ENCODE data around the gene CTBP1.

CTBP1 gene

GRCh38 chr4:1202526-1203011 lies 46.4 kb downstream of the CTBP1 start:
- Histone ChIP-seq H3K4me1 (ENCODE audit: control insufficient read depth, low read depth, low read length) (no peaks in the 10 kb centered on the region), H3K27me3 (ENCODE audit: control insufficient read depth, insufficient read depth, low read length) (no peaks in the 10 kb centered on the region), H3K9me3 (ENCODE audit: control insufficient read depth, low read depth, low read length) (no peaks in the 10 kb centered on the region), H3K27ac (ENCODE audit: low read length) (no peak overlapping the region), H3K36me3 (ENCODE audit: control insufficient read depth, low read depth, low read length) (no peaks in the 10 kb centered on the region), H3K9ac (ENCODE audit: low read length) (no peak overlapping the region), H3K4me3 (ENCODE audit: low read length) (no peak overlapping the region)

- H3K27ac ChIP-seq (ENCODE audit: low read length), result no peak overlapping the region
Measured at GRCh38 chr4:1201851-1202525, 46.9 kb downstream of the CTBP1 start.

GRCh38 chr4:1200425-1201035 lies 48.4 kb downstream of the CTBP1 start:
- Histone ChIP-seq H3K27ac (ENCODE audit: low read length) (no peak overlapping the region), H3K4me1 (ENCODE audit: control insufficient read depth, low read depth, low read length) (no peaks in the 10 kb centered on the region), H3K9me3 (ENCODE audit: control insufficient read depth, low read depth, low read length) (no peaks in the 10 kb centered on the region), H3K27me3 (ENCODE audit: control insufficient read depth, insufficient read depth, low read length) (no peaks in the 10 kb centered on the region), H3K36me3 (ENCODE audit: control insufficient read depth, low read depth, low read length) (no peaks in the 10 kb centered on the region), H3K4me3 (ENCODE audit: low read length) (no peak overlapping the region), H3K9ac (ENCODE audit: low read length) (no peak overlapping the region)

More at GRCh38 chr4:1201851-1202525, 46.9 kb downstream of the CTBP1 start:
- H3K4me1 ChIP-seq (ENCODE audit: control insufficient read depth, low read depth, low read length), result no peaks in the 10 kb centered on the region
- H3K36me3 ChIP-seq (ENCODE audit: control insufficient read depth, low read depth, low read length), result no peaks in the 10 kb centered on the region
- no peaks in the 10 kb centered on the region for H3K27me3 ChIP-seq (ENCODE audit: control insufficient read depth, insufficient read depth, low read length)
- H3K9ac ChIP-seq (ENCODE audit: low read length), result no peak overlapping the region
- no peaks in the 10 kb centered on the region for H3K9me3 ChIP-seq (ENCODE audit: control insufficient read depth, low read depth, low read length)
- H3K4me3 ChIP-seq (ENCODE audit: low read length), result no peak overlapping the region

GRCh38 chr4:1199556-1200331 lies 49.2 kb downstream of the CTBP1 start:
- Histone ChIP-seq H3K27ac (ENCODE audit: low read length) (no peak overlapping the region), H3K4me3 (ENCODE audit: low read length) (no peak overlapping the region), H3K4me1 (ENCODE audit: control insufficient read depth, low read depth, low read length) (no peaks in the 10 kb centered on the region), H3K36me3 (ENCODE audit: control insufficient read depth, low read depth, low read length) (no peaks in the 10 kb centered on the region), H3K9me3 (ENCODE audit: control insufficient read depth, low read depth, low read length) (no peaks in the 10 kb centered on the region), H3K9ac (ENCODE audit: low read length) (no peak overlapping the region), H3K27me3 (ENCODE audit: control insufficient read depth, insufficient read depth, low read length) (no peaks in the 10 kb centered on the region)

GRCh38 chr4:1198098-1198844 lies 50.7 kb downstream of the CTBP1 start:
- H3K4me3 ChIP-seq (ENCODE audit: low read length), result no peak overlapping the region
- H3K36me3 ChIP-seq (ENCODE audit: control insufficient read depth, low read depth, low read length), result no peaks in the 10 kb centered on the region
- H3K4me1 ChIP-seq (ENCODE audit: control insufficient read depth, low read depth, low read length), result no peaks in the 10 kb centered on the region
- H3K9me3 ChIP-seq (ENCODE audit: control insufficient read depth, low read depth, low read length), result no peaks in the 10 kb centered on the region
- H3K9ac ChIP-seq (ENCODE audit: low read length), result no peak overlapping the region
- H3K27me3 ChIP-seq (ENCODE audit: control insufficient read depth, insufficient read depth, low read length), result no peaks in the 10 kb centered on the region
- no peak overlapping the region for H3K27ac ChIP-seq (ENCODE audit: low read length)

GRCh38 chr4:1196421-1197183 lies 52.3 kb downstream of the CTBP1 start:
- H3K27me3 ChIP-seq (ENCODE audit: control insufficient read depth, insufficient read depth, low read length), result no peaks in the 10 kb centered on the region
- H3K27ac ChIP-seq (ENCODE audit: low read length), result no peak overlapping the region
- H3K9ac ChIP-seq (ENCODE audit: low read length), result no peak overlapping the region
- no peaks in the 10 kb centered on the region for H3K9me3 ChIP-seq (ENCODE audit: control insufficient read depth, low read depth, low read length)
- H3K4me3 ChIP-seq (ENCODE audit: low read length), result no peak overlapping the region
- no peaks in the 10 kb centered on the region for H3K36me3 ChIP-seq (ENCODE audit: control insufficient read depth, low read depth, low read length)
- no peaks in the 10 kb centered on the region for H3K4me1 ChIP-seq (ENCODE audit: control insufficient read depth, low read depth, low read length)

GRCh38 chr4:1195891-1196401 lies 53.0 kb downstream of the CTBP1 start:
- no peaks in the 10 kb centered on the region for H3K9me3 ChIP-seq (ENCODE audit: control insufficient read depth, low read depth, low read length)
- no peak overlapping the region for H3K27ac ChIP-seq (ENCODE audit: low read length)
- no peak overlapping the region for H3K4me3 ChIP-seq (ENCODE audit: low read length)
- H3K9ac ChIP-seq (ENCODE audit: low read length), result no peak overlapping the region
- H3K36me3 ChIP-seq (ENCODE audit: control insufficient read depth, low read depth, low read length), result no peaks in the 10 kb centered on the region
- H3K27me3 ChIP-seq (ENCODE audit: control insufficient read depth, insufficient read depth, low read length), result no peaks in the 10 kb centered on the region
- H3K4me1 ChIP-seq (ENCODE audit: control insufficient read depth, low read depth, low read length), result no peaks in the 10 kb centered on the region

GRCh38 chr4:1195109-1195671 lies 53.7 kb downstream of the CTBP1 start:
- Histone ChIP-seq H3K9ac (ENCODE audit: low read length) (no peak overlapping the region), H3K4me3 (ENCODE audit: low read length) (no peak overlapping the region), H3K9me3 (ENCODE audit: control insufficient read depth, low read depth, low read length) (peaks cover 4% of the 10 kb centered on the region), H3K4me1 (ENCODE audit: control insufficient read depth, low read depth, low read length) (no peaks in the 10 kb centered on the region), H3K27ac (ENCODE audit: low read length) (no peak overlapping the region), H3K36me3 (ENCODE audit: control insufficient read depth, low read depth, low read length) (no peaks in the 10 kb centered on the region), H3K27me3 (ENCODE audit: control insufficient read depth, insufficient read depth, low read length) (no peaks in the 10 kb centered on the region)

- H3K27ac ChIP-seq (ENCODE audit: low read length), result no peak overlapping the region
- no peak overlapping the region for H3K9ac ChIP-seq (ENCODE audit: low read length)
- H3K4me3 ChIP-seq (ENCODE audit: low read length), result no peak overlapping the region
- no peaks in the 10 kb centered on the region for H3K36me3 ChIP-seq (ENCODE audit: control insufficient read depth, low read depth, low read length)
- H3K9me3 ChIP-seq (ENCODE audit: control insufficient read depth, low read depth, low read length), result peaks cover 5% of the 10 kb centered on the region
- no peaks in the 10 kb centered on the region for H3K27me3 ChIP-seq (ENCODE audit: control insufficient read depth, insufficient read depth, low read length)
- H3K4me1 ChIP-seq (ENCODE audit: control insufficient read depth, low read depth, low read length), result no peaks in the 10 kb centered on the region
Measured at GRCh38 chr4:1194010-1194900, 54.7 kb downstream of the CTBP1 start.

Data from iPS-18a (cell line).